Right lobe of liver (tissue), 6 donors: ENCODE measurements around the gene GCSAM. TPM values are rescaled to one million over a fixed set of nuclear protein-coding genes. Genes with fewer than 3 reads are reported as not detected.

ENCODE experiments used
- ATAC-seq, 4 donors: fragments of 200-7000 bp; cut with Tn5 transposase; one replicate each; pipeline ENCODE4 v1.9.1; 2020; ENCODE audit warnings: mild to moderate bottlenecking in 4 of 4, moderate library complexity in 4 of 4
- DNase-seq, 3 donors: peaks; one replicate each; pipeline ENCODE4 v3.0.0-alpha.2; 2020
- H3K27ac ChIP-seq, 3 donors: fragments of 200-600 bp; one replicate each; pipeline ENCODE4 v1.8.0; 2022
- H3K27me3 ChIP-seq, 2 donors: fragments of 200-600 bp; one replicate each; pipeline ENCODE4 v1.8.0; 2022
- H3K36me3 ChIP-seq, 4 donors: fragments of 200-600 bp; sonication (generic) in 1 of 4; one replicate each; pipeline versions ENCODE4 v1.5.1 to v1.8.0; 2017 to 2022; ENCODE audit warnings: control low read depth in 1 of 4
- H3K4me1 ChIP-seq, 4 donors: fragments of 200-600 bp; sonication (generic) in 1 of 4; one replicate each; pipeline versions ENCODE4 v1.5.1 to v1.8.0; 2017 to 2022; ENCODE audit warnings: control low read depth in 1 of 4
- H3K4me3 ChIP-seq, 3 donors: fragments of 200-600 bp; one replicate each; pipeline ENCODE4 v1.8.0; 2022
- H3K9me3 ChIP-seq, 4 donors: fragments of 200-600 bp; sonication (generic) in 1 of 4; one replicate each; pipeline versions ENCODE4 v1.5.1 to v1.8.0; 2017 to 2022; ENCODE audit warnings: control low read depth in 1 of 4
- POLR2A ChIP-seq: fragments of 450-650 bp; IDR thresholded peaks from one replicate; pipeline ENCODE4 v1.6.1; 2017; ENCODE audit warnings: antibody characterized with exemption, mild to moderate bottlenecking
- WGBS: methylation state at CpG from one replicate; pipeline ENCODE4 v1.1.6; 2018; ENCODE audit warnings: low coverage, low lambda C conversion rate; ENCODE audit not compliant: insufficient coverage; ENCODE audit errors: missing lambda C conversion rate; 5-methylcytosine and 5-hydroxymethylcytosine counted together
- intact Hi-C, 2 donors: fragments of 100-400 bp; cut with DNase I; formaldehyde crosslinking; loops; one replicate each; pipeline versions ENCODE4 v1.11.2 to v1.14.1; 2022
- total RNA-seq, 6 experiments: library from RNA; depleted of rRNA in 2 of 6; stranded (reverse); fragments of >200 nt in 2 of 6; fragmentation: NEBNext Ultra II Directional in 3 of 6; extraction: Animal tissue kit (Norgen Biotek cat#: 25700) in 3 of 6; gene quantifications; one replicate each; pipeline versions ENCODE4 v1.1.0 to v1.2.4, GENCODE V29; 2016 to 2023
- TF ChIP-seq, protein P1 (sequence below), 4 donors: fragments of 200-600 bp in 3 of 4; fragments of 450-650 bp in 1 of 4; IDR thresholded peaks; one replicate each; pipeline versions ENCODE4 v1.5.1 to v1.8.0; 2016 to 2022; ENCODE audit warnings: antibody characterized with exemption in 4 of 4, mild to moderate bottlenecking in 2 of 4
- donor health status: DM: no; HTN: yes; CAD: no.
- donor health status: DM: no; HTN: no; CAD: no.
- donor health status: DM: no; HTN: no; CAD: no.
- donor health status: DM: no; HTN: yes; CAD: no.
- donor health status: DM: no; HTN: yes; CAD: no.

The GCSAM gene
- total RNA-seq, 6 experiments from 2014 or later: 0.12 to 0.18 TPM; not detected in 4

DNA sequence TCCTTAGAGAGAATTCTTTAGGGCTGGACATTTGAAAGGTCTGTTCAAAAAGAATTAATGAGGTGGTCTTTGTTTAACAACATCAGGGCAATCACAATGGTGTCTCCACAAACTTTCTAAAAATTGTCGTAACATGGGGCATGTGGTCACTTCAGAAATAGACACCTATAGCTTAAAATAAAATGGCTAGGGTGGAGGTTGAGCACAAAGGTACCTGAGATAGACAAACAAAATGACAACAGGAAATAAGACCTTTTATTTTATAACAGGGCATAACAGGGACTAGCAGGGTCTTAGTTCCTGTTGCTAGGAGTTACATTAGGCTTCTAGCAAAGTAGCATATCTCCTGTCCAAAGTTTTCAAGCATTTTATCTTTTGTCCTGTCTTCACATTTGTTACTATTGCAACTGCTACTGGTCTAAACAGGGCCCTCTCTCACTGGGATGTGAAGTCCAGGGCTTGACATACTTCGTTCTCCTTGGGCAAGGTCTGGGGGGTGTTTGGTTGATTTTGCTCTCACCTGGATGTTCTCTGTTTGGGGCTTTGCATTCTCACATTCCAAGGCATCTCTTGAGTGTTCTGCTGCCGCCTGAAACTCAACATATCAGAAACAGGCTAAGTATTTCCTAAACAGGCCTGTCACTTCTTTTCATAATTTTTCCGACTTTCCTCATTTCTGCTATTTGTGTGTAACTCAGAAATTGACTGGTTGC lies 3.0 kb downstream of the GCSAM start:
- Histone ChIP-seq H3K4me3 (no peak overlapping the region), H3K9me3 (no peaks in the 10 kb centered on the region), H3K27me3 (no peaks in the 10 kb centered on the region), H3K4me1 (no peaks in the 10 kb centered on the region), H3K36me3 (no peaks in the 10 kb centered on the region), H3K27ac (no peak overlapping the region)
- DNase-seq: no peak
- intact Hi-C loops: no loop called here
- TF ChIP-seq, protein P1, sequence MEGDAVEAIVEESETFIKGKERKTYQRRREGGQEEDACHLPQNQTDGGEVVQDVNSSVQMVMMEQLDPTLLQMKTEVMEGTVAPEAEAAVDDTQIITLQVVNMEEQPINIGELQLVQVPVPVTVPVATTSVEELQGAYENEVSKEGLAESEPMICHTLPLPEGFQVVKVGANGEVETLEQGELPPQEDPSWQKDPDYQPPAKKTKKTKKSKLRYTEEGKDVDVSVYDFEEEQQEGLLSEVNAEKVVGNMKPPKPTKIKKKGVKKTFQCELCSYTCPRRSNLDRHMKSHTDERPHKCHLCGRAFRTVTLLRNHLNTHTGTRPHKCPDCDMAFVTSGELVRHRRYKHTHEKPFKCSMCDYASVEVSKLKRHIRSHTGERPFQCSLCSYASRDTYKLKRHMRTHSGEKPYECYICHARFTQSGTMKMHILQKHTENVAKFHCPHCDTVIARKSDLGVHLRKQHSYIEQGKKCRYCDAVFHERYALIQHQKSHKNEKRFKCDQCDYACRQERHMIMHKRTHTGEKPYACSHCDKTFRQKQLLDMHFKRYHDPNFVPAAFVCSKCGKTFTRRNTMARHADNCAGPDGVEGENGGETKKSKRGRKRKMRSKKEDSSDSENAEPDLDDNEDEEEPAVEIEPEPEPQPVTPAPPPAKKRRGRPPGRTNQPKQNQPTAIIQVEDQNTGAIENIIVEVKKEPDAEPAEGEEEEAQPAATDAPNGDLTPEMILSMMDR (IDR thresholded peaks at IDR 0.05): no peak
- TF ChIP-seq POLR2A: no peak
- WGBS: 69% methylated on average over 4 of the region's 4 CpGs
- no peak for ATAC-seq

DNA sequence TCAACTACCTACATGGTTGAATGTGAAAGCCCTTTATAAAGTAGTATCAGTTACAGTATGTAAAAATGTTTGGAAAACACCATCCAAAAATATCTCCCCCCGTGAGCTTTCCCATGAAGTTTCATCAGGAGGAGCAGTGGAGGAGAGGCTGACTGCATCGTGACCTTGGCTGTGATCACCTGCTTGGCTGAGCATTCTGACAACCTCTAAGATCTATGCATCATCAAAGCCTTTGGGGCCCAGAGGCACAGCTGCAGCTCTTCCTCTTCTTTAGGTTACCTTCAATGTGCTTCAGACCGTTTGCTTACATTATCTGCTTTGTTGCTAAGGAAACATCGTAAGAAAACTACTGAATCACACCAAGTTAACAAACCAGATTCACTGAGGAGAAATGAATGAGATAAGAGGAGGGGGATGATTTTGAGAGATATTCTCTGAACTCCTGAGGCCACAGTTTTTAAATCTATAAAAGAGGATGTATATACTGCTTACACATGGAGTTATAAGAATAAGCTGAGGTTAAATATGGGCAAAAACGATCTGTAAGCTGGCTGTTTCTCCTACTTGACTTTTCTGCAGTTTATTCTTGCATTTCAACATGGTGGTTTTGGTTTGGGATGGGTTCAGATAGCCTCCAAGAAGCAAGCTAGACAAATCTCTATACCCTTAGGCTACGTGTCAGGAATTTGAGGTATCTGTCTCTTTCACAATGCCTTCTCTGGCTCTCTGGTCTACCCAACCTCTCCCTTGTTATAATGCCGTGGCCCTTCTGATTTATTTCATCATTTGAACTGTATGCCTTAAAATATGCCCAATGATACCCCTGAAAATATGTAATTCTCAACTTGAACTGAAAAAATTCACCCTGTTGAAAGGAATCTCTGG lies 4.0 kb downstream of the GCSAM start:
- DNase-seq (no peak), ATAC-seq (peak in 1 of 4 donors; percentile 14)
- H3K9me3 ChIP-seq: no peaks in the 10 kb centered on the region
- TF ChIP-seq, protein P1 (IDR thresholded peaks at IDR 0.05): no peak
- no peak for TF ChIP-seq POLR2A
- H3K36me3 ChIP-seq: no peaks in the 10 kb centered on the region
- intact Hi-C loops: no loop called here
- H3K27me3 ChIP-seq: no peaks in the 10 kb centered on the region
- no peak overlapping the region for H3K4me3 ChIP-seq
- 37% methylated on average over 7 of the region's 7 CpGs for WGBS
- no peak overlapping the region for H3K27ac ChIP-seq
- H3K4me1 ChIP-seq: no peaks in the 10 kb centered on the region

DNA sequence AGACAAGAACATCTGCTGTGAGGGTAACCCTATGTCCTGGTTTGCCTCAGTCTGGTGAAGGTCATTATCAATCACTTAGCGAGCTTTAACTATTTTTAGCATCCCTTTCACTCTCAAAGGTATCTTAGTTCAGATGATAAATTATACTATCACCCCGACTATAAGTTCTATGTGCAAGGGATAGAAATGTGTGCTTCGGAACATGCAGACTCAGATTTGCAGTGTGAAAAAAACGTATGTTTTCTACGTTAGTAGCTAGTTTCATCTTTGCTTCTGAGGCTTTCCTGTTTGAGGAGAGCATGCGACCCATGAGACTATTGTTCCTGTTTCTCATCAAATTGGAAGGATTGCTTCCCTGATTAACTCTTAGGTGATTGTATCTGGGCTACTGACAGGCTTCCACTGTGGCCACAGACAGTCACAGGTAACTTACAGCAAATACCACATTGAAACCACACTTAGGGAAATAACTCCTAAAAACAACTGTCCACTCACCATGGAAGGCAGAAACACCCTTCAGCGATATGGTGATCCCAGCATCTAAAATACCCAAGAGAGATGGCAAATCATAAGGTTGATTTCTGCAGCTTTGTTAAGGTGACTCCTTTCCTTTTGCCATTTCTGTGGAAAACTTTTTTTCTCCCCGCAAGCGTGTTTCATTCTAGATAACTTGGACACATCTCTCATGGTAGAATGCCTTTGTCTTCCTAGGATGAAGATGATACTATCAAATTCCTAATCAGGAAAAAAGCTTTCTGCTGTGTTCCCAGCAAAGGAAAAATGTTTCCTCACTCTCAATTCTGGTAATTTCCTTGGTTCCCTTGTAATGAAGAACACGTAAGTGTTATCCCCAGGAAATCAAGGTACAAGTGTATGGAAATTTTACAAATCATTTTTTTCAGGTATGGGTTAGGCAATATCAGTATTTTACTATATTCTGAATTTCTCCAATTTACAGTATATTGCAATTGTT lies 5.2 kb downstream of the GCSAM start:
- Histone ChIP-seq H3K36me3 (no peaks in the 10 kb centered on the region), H3K9me3 (no peaks in the 10 kb centered on the region), H3K27ac (no peak overlapping the region), H3K4me3 (no peak overlapping the region), H3K4me1 (no peaks in the 10 kb centered on the region), H3K27me3 (no peaks in the 10 kb centered on the region)
- ATAC-seq (peak in 2 of 4 donors; percentile 42 to 44), DNase-seq (no peak)
- TF ChIP-seq, protein P1 (IDR thresholded peaks at IDR 0.05): no peak
- no peak for TF ChIP-seq POLR2A
- intact Hi-C loops: no loop called here
- 54% methylated on average over 10 of the region's 10 CpGs for WGBS

DNA sequence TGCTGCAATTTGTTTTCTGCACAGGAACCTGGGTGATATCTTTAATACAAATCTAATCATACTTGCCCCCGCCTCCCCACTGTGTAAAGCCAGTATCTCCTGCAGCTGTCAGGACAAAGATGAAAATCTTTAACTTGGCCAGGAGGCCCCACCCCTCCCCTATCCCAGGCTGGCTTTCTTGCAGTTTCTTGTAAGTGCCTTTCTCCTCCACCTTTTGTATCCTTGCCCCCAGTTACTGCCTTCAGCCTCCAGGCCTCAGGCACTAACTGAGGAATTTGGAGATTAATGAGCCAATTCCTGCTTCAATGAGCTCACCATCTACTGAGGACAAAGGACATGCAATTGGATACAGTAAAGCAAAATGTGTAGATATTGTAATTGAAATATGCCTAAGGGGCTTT lies 6.5 kb downstream of the GCSAM start:
- no peak for TF ChIP-seq POLR2A
- Histone ChIP-seq H3K4me3 (no peak overlapping the region), H3K36me3 (no peaks in the 10 kb centered on the region), H3K9me3 (no peaks in the 10 kb centered on the region), H3K4me1 (peaks cover 0 to 5% (median 0%) of the 10 kb centered on the region in 4 donors), H3K27ac (no peak overlapping the region), H3K27me3 (no peaks in the 10 kb centered on the region)
- intact Hi-C loops: no loop called here
- no peak for DNase-seq
- WGBS: 78% methylated on average over 1 of the region's 1 CpG
- ATAC-seq: no peak
